ENCODE measurements around the gene LCN1.

GRCh38 chr9:135489188-135489906 is 31.9 kb upstream of the LCN1 start:
- TF ChIP-seq, protein P1, sequence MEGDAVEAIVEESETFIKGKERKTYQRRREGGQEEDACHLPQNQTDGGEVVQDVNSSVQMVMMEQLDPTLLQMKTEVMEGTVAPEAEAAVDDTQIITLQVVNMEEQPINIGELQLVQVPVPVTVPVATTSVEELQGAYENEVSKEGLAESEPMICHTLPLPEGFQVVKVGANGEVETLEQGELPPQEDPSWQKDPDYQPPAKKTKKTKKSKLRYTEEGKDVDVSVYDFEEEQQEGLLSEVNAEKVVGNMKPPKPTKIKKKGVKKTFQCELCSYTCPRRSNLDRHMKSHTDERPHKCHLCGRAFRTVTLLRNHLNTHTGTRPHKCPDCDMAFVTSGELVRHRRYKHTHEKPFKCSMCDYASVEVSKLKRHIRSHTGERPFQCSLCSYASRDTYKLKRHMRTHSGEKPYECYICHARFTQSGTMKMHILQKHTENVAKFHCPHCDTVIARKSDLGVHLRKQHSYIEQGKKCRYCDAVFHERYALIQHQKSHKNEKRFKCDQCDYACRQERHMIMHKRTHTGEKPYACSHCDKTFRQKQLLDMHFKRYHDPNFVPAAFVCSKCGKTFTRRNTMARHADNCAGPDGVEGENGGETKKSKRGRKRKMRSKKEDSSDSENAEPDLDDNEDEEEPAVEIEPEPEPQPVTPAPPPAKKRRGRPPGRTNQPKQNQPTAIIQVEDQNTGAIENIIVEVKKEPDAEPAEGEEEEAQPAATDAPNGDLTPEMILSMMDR (IDR thresholded peaks at IDR 0.05): no peak
- no peak for TF ChIP-seq POLR2A (IDR thresholded peaks at IDR 0.05)

All from esophagus squamous epithelium (tissue), 4 donors.